Parathyroid adenoma (tissue), 2 donors: Measurements from ENCODE around the gene NLRP1.

ENCODE experiments used
- H2AFZ ChIP-seq: fragments of 300-600 bp; sonication (generic); one replicate; pipeline ENCODE4 v1.7.0; 2017; ENCODE audit warnings: antibody characterized with exemption, mild to moderate bottlenecking
- H3K27ac ChIP-seq: fragments of 300-600 bp; sonication (generic); one replicate; pipeline ENCODE4 v1.7.0; 2017
- H3K27me3 ChIP-seq: fragments of 300-600 bp; sonication (generic); one replicate; pipeline ENCODE4 v1.7.0; 2017; ENCODE audit warnings: low read length; ENCODE audit not compliant: control insufficient read depth, insufficient read depth
- H3K36me3 ChIP-seq: fragments of 300-600 bp; sonication (generic); one replicate; pipeline ENCODE4 v1.7.0; 2017; ENCODE audit warnings: low read length; ENCODE audit not compliant: control insufficient read depth, insufficient read depth
- H3K4me1 ChIP-seq: fragments of 300-600 bp; sonication (generic); one replicate; pipeline ENCODE4 v1.7.0; 2017; ENCODE audit warnings: control low read depth
- H3K4me2 ChIP-seq: fragments of 300-600 bp; sonication (generic); one replicate; pipeline ENCODE4 v1.7.0; 2017; ENCODE audit warnings: low read length
- H3K4me3 ChIP-seq: fragments of 300-600 bp; sonication (generic); one replicate; pipeline ENCODE4 v1.7.0; 2017; ENCODE audit warnings: low read depth, low read length
- H3K79me2 ChIP-seq: fragments of 300-600 bp; sonication (generic); one replicate; pipeline ENCODE4 v1.7.0; 2017; ENCODE audit warnings: control low read depth
- H3K9ac ChIP-seq: fragments of 300-600 bp; sonication (generic); one replicate; pipeline ENCODE4 v1.7.0; 2017; ENCODE audit warnings: mild to moderate bottlenecking
- H3K9me3 ChIP-seq: fragments of 300-600 bp; sonication (generic); one replicate; pipeline ENCODE4 v1.7.0; 2017; ENCODE audit warnings: low read length; ENCODE audit not compliant: control insufficient read depth
- TF ChIP-seq, protein P1 (sequence below): fragments of 300-600 bp; sonication (generic); IDR thresholded peaks from one replicate; pipeline ENCODE4 v1.7.0; 2017; ENCODE audit warnings: antibody characterized with exemption, mild to moderate bottlenecking
- donor health status: primary hyperparathyroidism.

Gene NLRP1

DNA sequence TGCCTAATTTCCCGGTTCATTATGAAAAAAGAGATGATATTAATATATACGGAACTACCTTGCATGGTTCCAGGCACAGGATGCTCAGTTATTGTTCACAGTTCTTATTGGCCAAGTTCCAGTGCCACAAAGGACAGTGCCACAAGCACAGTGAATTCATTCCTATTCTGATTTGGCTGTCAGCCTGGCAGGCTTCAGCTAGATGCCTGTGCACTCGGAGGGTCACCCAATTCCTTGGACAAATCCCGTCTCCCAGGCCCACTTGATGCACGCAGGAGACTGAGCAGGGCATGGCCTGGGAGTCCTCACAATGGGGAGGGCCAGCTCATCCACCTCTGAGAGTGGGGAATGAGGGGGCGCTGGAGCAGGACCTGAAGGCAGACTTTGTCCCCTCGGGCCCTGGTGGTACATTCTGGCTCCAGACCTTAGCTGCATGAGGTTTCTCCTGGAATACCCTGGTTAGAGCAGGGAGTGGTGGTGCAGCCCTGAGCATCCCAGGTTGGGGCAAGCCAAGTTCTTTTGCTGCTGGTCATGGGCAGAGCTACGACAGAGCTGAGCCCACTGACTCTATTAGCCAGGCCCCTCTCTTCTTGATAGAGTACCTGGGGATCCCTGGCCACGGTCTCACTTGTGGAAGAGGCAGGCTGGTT, 56.6 kb downstream of the NLRP1 start:
- H3K9me3 ChIP-seq, result no peaks in the 10 kb centered on the region
- no peak overlapping the region for H3K9ac ChIP-seq
- no peaks in the 10 kb centered on the region for H3K36me3 ChIP-seq
- H3K27me3 ChIP-seq, result no peaks in the 10 kb centered on the region
- TF ChIP-seq, protein P1, sequence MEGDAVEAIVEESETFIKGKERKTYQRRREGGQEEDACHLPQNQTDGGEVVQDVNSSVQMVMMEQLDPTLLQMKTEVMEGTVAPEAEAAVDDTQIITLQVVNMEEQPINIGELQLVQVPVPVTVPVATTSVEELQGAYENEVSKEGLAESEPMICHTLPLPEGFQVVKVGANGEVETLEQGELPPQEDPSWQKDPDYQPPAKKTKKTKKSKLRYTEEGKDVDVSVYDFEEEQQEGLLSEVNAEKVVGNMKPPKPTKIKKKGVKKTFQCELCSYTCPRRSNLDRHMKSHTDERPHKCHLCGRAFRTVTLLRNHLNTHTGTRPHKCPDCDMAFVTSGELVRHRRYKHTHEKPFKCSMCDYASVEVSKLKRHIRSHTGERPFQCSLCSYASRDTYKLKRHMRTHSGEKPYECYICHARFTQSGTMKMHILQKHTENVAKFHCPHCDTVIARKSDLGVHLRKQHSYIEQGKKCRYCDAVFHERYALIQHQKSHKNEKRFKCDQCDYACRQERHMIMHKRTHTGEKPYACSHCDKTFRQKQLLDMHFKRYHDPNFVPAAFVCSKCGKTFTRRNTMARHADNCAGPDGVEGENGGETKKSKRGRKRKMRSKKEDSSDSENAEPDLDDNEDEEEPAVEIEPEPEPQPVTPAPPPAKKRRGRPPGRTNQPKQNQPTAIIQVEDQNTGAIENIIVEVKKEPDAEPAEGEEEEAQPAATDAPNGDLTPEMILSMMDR, result no peak
- H2AFZ ChIP-seq, result no peak overlapping the region
- no peaks in the 10 kb centered on the region for H3K4me1 ChIP-seq
- no peaks in the 10 kb centered on the region for H3K79me2 ChIP-seq
- no peak overlapping the region for H3K4me2 ChIP-seq
- H3K4me3 ChIP-seq, result no peak overlapping the region
- H3K27ac ChIP-seq, result no peak overlapping the region

DNA sequence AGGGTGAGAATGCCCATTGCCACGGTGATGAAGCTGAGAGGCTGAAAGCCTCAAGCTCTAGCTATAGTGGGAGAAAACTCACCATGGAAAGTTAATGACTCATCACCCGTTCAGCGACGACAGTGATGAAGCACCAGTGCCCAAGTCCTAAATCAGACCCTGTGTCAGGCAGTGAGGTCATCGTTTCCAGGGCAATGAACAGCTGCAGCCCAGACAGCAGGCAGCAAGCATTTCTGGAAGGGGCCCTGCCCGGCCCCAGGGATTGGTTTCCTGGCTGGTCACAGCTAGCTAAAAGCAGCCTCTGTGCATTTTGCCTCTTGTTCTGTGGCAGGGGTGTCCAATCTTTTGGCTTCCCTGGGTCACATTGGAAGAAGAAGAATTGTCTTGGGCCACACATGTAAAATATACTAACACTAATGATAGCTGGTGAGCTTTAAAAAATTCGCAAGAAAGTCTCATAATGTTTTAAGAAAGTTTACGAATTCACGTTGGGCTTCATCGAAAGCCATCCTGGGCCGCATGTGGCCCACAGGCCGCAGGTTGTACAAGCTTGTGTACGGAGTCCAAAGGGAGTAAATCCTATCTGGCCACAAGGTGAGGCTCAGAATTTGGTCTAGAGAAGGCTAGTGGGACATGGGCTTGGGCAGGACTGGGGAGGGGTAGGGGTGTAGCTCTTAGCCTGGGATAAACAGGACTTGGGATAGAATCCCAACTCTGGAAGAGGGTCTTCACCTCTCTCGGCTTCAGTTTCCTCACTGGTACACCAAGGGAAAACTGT, 57.3 kb downstream of the NLRP1 start:
- Histone ChIP-seq H3K4me2 (no peak overlapping the region), H3K4me1 (no peaks in the 10 kb centered on the region), H3K79me2 (no peaks in the 10 kb centered on the region), H3K4me3 (no peak overlapping the region), H3K9me3 (no peaks in the 10 kb centered on the region), H3K36me3 (no peaks in the 10 kb centered on the region), H3K27ac (no peak overlapping the region), H2AFZ (no peak overlapping the region), H3K9ac (no peak overlapping the region), H3K27me3 (no peaks in the 10 kb centered on the region)
- TF ChIP-seq, protein P1, result no peak

DNA sequence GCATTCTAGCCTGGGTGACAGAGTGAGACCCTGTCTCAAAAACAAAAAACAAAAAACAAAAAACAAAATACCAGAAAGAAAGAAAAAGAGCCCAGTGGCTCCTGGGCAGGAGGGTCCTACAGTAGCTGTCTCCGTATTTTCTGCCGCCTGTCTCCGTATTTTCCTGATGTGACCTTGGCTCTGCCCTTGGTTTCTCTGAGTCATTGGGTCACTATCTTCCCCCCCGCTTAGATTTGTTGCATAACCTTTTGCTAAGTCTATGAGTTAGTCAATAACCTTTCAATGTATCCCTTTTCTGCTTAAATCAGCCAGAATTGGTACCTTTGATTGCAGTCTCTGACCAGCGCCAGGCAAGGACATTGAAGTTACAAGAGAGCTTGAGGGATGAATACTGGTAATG, 61.1 kb downstream of the NLRP1 start:
- TF ChIP-seq, protein P1, result no peak
- Histone ChIP-seq H3K9ac (no peak overlapping the region), H3K79me2 (no peaks in the 10 kb centered on the region), H3K4me1 (no peaks in the 10 kb centered on the region), H3K9me3 (no peaks in the 10 kb centered on the region), H3K36me3 (no peaks in the 10 kb centered on the region), H3K27me3 (no peaks in the 10 kb centered on the region), H2AFZ (no peak overlapping the region), H3K4me2 (no peak overlapping the region), H3K27ac (no peak overlapping the region), H3K4me3 (no peak overlapping the region)

DNA sequence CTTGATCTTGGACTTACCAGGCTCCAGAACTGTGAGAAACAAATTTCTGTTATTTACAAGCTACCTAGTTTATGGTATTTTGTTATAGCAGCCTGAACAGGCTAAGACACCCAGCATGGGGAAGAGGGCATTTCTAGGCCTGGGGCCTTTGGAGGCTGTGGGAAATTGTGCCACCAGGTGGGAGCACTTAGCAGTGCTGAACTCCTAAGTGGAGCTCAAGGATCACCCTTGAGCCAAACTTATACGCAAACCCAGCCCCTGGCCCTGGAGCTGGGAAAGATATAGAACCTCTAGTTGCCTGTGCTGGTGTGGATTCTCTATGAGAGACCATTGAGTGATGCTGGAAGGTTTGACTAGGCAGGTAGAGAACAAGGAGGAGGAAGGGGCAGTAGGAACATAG, 61.8 kb downstream of the NLRP1 start:
- no peak overlapping the region for H2AFZ ChIP-seq
- H3K9ac ChIP-seq, result no peak overlapping the region
- no peak overlapping the region for H3K4me2 ChIP-seq
- TF ChIP-seq, protein P1, result no peak
- no peaks in the 10 kb centered on the region for H3K9me3 ChIP-seq
- H3K4me1 ChIP-seq, result no peaks in the 10 kb centered on the region
- no peaks in the 10 kb centered on the region for H3K36me3 ChIP-seq
- no peak overlapping the region for H3K4me3 ChIP-seq
- no peak overlapping the region for H3K27ac ChIP-seq
- H3K79me2 ChIP-seq, result no peaks in the 10 kb centered on the region
- no peaks in the 10 kb centered on the region for H3K27me3 ChIP-seq
